ENCODE data around the gene MDFI. TPM values are rescaled to one million over a fixed set of nuclear protein-coding genes. Genes with fewer than 3 reads are reported as not detected.

MDFI gene
- total RNA-seq, 1 donor from 2014 or later: not detected

- no peak overlapping the region for H3K27ac Mint-ChIP-seq
- H3K4me3 Mint-ChIP-seq: no peak overlapping the region
- ATAC-seq (ENCODE audit: low read depth) (no peak), DNase-seq (no peak)
- CTCF ChIA-PET: no interaction called here
- H3K36me3 Mint-ChIP-seq (ENCODE audit: low read depth): no peaks in the 10 kb centered on the region
- no peak for TF ChIP-seq CTCF (IDR thresholded peaks at IDR 0.05)
- no peaks in the 10 kb centered on the region for H3K4me1 Mint-ChIP-seq
- intact Hi-C loops (cut with micrococcal nuclease): no loop called here
- H3K9me3 Mint-ChIP-seq: peaks cover 6% of the 10 kb centered on the region
- peaks cover 9% of the 10 kb centered on the region for H3K27me3 Mint-ChIP-seq
- POLR2A ChIA-PET: no interaction called here
Observed at GRCh38 chr6:41621367-41621766, 16.9 kb upstream of the MDFI start.

GRCh38 chr6:41621802-41622201, 16.5 kb upstream of the MDFI start:
- Mint-ChIP-seq H3K27ac (no peak overlapping the region), H3K27me3 (peaks cover 9% of the 10 kb centered on the region), H3K4me1 (no peaks in the 10 kb centered on the region), H3K4me3 (no peak overlapping the region), H3K9me3 (peaks cover 6% of the 10 kb centered on the region), H3K36me3 (ENCODE audit: low read depth) (no peaks in the 10 kb centered on the region)
- DNase-seq (no peak), ATAC-seq (ENCODE audit: low read depth) (no peak)
- intact Hi-C loops (cut with micrococcal nuclease): no loop called here
- CTCF ChIA-PET: no interaction called here
- TF ChIP-seq CTCF (IDR thresholded peaks at IDR 0.05): no peak
- POLR2A ChIA-PET: no interaction called here

GRCh38 chr6:41622206-41622988, 15.9 kb upstream of the MDFI start:
- Mint-ChIP-seq H3K36me3 (ENCODE audit: low read depth) (no peaks in the 10 kb centered on the region), H3K27ac (no peak overlapping the region), H3K4me1 (no peaks in the 10 kb centered on the region), H3K27me3 (peaks cover 10% of the 10 kb centered on the region), H3K9me3 (peaks cover 6% of the 10 kb centered on the region), H3K4me3 (no peak overlapping the region)
- intact Hi-C loops (cut with micrococcal nuclease): no loop called here
- ChIA-PET CTCF (no interaction called here), POLR2A (no interaction called here)
- ATAC-seq (ENCODE audit: low read depth) (no peak), DNase-seq (no peak)
- no peak for TF ChIP-seq CTCF (IDR thresholded peaks at IDR 0.05)

GRCh38 chr6:41623330-41623729, 14.9 kb upstream of the MDFI start:
- DNase-seq (no peak), ATAC-seq (ENCODE audit: low read depth) (no peak)
- TF ChIP-seq CTCF (IDR thresholded peaks at IDR 0.05): no peak
- H3K27ac Mint-ChIP-seq: no peak overlapping the region
- peaks cover 14% of the 10 kb centered on the region for H3K27me3 Mint-ChIP-seq
- intact Hi-C loops (cut with micrococcal nuclease): no loop called here
- POLR2A ChIA-PET: no interaction called here
- H3K36me3 Mint-ChIP-seq (ENCODE audit: low read depth): no peaks in the 10 kb centered on the region
- peaks cover 6% of the 10 kb centered on the region for H3K9me3 Mint-ChIP-seq
- H3K4me1 Mint-ChIP-seq: no peaks in the 10 kb centered on the region
- H3K4me3 Mint-ChIP-seq: no peak overlapping the region
- CTCF ChIA-PET: no interaction called here

DNA sequence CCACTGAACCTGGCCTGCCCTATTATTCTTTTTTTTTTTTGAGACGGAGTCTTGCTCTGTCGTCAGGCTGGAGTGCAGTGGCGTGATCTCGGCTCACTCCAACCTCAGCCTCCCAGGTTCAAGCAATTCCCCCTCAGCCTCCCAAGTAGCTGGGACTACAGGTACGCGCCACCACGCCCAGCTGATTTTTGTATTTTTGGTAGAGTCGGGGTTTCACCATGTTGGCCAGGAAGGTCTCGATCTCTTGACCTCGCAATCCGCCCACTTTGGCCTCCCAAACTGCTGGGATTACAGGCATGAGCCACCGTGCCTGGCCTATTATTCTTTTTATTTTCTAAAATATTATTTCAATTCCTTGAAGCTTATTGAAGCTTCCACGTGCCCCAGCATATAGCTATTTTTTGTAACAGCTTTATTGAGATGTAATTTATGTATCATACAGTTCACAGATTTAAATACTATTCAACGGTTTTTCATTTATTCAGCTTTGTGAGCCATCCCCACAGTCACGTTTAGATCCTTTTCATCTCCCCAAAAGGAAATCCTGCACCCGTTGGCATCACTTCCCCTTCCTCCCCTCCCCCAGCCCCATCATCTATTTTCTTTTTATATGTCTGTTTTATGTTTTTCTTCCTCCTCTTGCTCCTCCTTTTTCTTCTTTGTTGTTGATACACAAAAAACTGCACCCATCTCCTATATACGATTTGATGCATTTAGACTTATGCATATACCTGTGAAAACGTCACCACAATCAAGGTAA, 13.5 kb upstream of the MDFI start:
- Mint-ChIP-seq H3K27ac (no peak overlapping the region), H3K9me3 (peaks cover 6% of the 10 kb centered on the region), H3K36me3 (ENCODE audit: low read depth) (no peaks in the 10 kb centered on the region), H3K27me3 (peaks cover 10% of the 10 kb centered on the region), H3K4me1 (no peaks in the 10 kb centered on the region), H3K4me3 (no peak overlapping the region)
- ATAC-seq (ENCODE audit: low read depth) (no peak), DNase-seq (no peak)
- CTCF ChIA-PET: interaction anchor here (0.6 kb wide), 1 partner anchor 33 kb away, joined by 3 read pairs; no protein-coding TSS in a partner anchor
- intact Hi-C loops (cut with micrococcal nuclease): no loop called here
- POLR2A ChIA-PET: interaction anchor here (0.6 kb wide), 1 partner anchor 31 kb away, joined by 3 read pairs; no protein-coding TSS in a partner anchor
- no peak for TF ChIP-seq CTCF (IDR thresholded peaks at IDR 0.05)

Data from activated B cell treated with CpG ODN at 0.5 μM for 24 hours (primary cell).